ENCODE results near the gene ESYT3. TPM values are rescaled to one million over a fixed set of nuclear protein-coding genes. Genes with fewer than 3 reads are reported as not detected.
"Not testable (repeated sequence)": the region's sequence is repeated elsewhere in the genome, so short reads cannot be mapped to it uniquely, and the experiment has no call there.

The ESYT3 gene
- total RNA-seq, 2 experiments from 2014 or later, result 0.22 TPM; not detected in 1

GRCh38 chr3:138509586-138509985 is 75.2 kb downstream of the ESYT3 start:
- no peak overlapping the region for H3K4me3 ChIP-seq (ENCODE audit: low read length)
- Mint-ChIP-seq H3K4me3 (no peak overlapping the region), H3K27me3 (no peaks in the 10 kb centered on the region), H3K27ac (no peak overlapping the region), H3K9me3 (no peaks in the 10 kb centered on the region), H3K4me1 (ENCODE audit: low read depth) (no peaks in the 10 kb centered on the region), H3K36me3 (ENCODE audit: low read depth) (peaks cover 34% of the 10 kb centered on the region)
- no peak overlapping the region for H3K27ac ChIP-seq (ENCODE audit: low read depth in 1 of 2, low read length in 2 of 2)
- POLR2A ChIA-PET, result no interaction called here
- no peaks in the 10 kb centered on the region for H3K9me3 ChIP-seq (ENCODE audit: control insufficient read depth in 1 of 2, insufficient read depth in 1 of 2, low read length in 2 of 2)
- peaks cover 4% of the 10 kb centered on the region for H3K36me3 ChIP-seq (ENCODE audit: insufficient read depth, low read length)
- H3K4me1 ChIP-seq (ENCODE audit: insufficient read depth, low read length), result no peaks in the 10 kb centered on the region
- CTCF ChIA-PET, result no interaction called here
- no peak for TF ChIP-seq CTCF (IDR thresholded peaks at IDR 0.05)
- no peaks in the 10 kb centered on the region for H3K27me3 ChIP-seq (ENCODE audit: control insufficient read depth in 1 of 2, insufficient read depth in 2 of 2, low read length in 2 of 2)
- intact Hi-C loops (cut with DNase I, micrococcal nuclease), result no loop called here
- DNase-seq, result no peak
- no peak for ATAC-seq (ENCODE audit: poor library complexity)

- Histone ChIP-seq H3K27ac (ENCODE audit: low read depth in 1 of 2, low read length in 2 of 2) (no peak overlapping the region), H3K27me3 (ENCODE audit: control insufficient read depth in 1 of 2, insufficient read depth in 2 of 2, low read length in 2 of 2) (no peaks in the 10 kb centered on the region), H3K4me1 (ENCODE audit: insufficient read depth, low read length) (no peaks in the 10 kb centered on the region), H3K4me3 (ENCODE audit: low read length) (no peak overlapping the region), H3K9me3 (ENCODE audit: control insufficient read depth in 1 of 2, insufficient read depth in 1 of 2, low read length in 2 of 2) (no peaks in the 10 kb centered on the region), H3K36me3 (ENCODE audit: insufficient read depth, low read length) (peaks cover 4% of the 10 kb centered on the region)
- ChIA-PET POLR2A (no interaction called here), CTCF (no interaction called here)
- DNase-seq (no peak), ATAC-seq (ENCODE audit: poor library complexity) (no peak)
- Mint-ChIP-seq H3K27me3 (no peaks in the 10 kb centered on the region), H3K27ac (no peak overlapping the region), H3K4me1 (ENCODE audit: low read depth) (no peaks in the 10 kb centered on the region), H3K9me3 (no peaks in the 10 kb centered on the region), H3K4me3 (no peak overlapping the region), H3K36me3 (ENCODE audit: low read depth) (peaks cover 39% of the 10 kb centered on the region)
- intact Hi-C loops (cut with DNase I, micrococcal nuclease), result no loop called here
- TF ChIP-seq CTCF (IDR thresholded peaks at IDR 0.05), result no peak
These were observed 77.5 kb downstream of the ESYT3 start for GRCh38 chr3:138511945-138512344.

GRCh38 chr3:138513090-138513843 is 78.9 kb downstream of the ESYT3 start:
- H3K36me3 Mint-ChIP-seq (ENCODE audit: low read depth), result peaks cover 41% of the 10 kb centered on the region
- intact Hi-C loops (cut with DNase I, micrococcal nuclease), result no loop called here
- no peak for ATAC-seq (ENCODE audit: poor library complexity)
- DNase-seq, result no peak
- peaks cover 0 to 12% of the 10 kb centered on the region in 2 experiments for H3K9me3 ChIP-seq (ENCODE audit: control insufficient read depth in 1 of 2, insufficient read depth in 1 of 2, low read length in 2 of 2)
- CTCF ChIA-PET, result no interaction called here
- no peak overlapping the region for H3K4me3 ChIP-seq (ENCODE audit: low read length)
- no peaks in the 10 kb centered on the region for H3K27me3 ChIP-seq (ENCODE audit: control insufficient read depth in 1 of 2, insufficient read depth in 2 of 2, low read length in 2 of 2)
- no peaks in the 10 kb centered on the region for H3K9me3 Mint-ChIP-seq
- H3K4me3 Mint-ChIP-seq, result no peak overlapping the region
- H3K4me1 ChIP-seq (ENCODE audit: insufficient read depth, low read length), result no peaks in the 10 kb centered on the region
- no peak overlapping the region for H3K27ac Mint-ChIP-seq
- H3K27ac ChIP-seq (ENCODE audit: low read depth in 1 of 2, low read length in 2 of 2), result no peak overlapping the region
- TF ChIP-seq CTCF (IDR thresholded peaks at IDR 0.05), result no peak
- POLR2A ChIA-PET, result no interaction called here
- H3K4me1 Mint-ChIP-seq (ENCODE audit: low read depth), result no peaks in the 10 kb centered on the region
- no peaks in the 10 kb centered on the region for H3K27me3 Mint-ChIP-seq
- H3K36me3 ChIP-seq (ENCODE audit: insufficient read depth, low read length), result peaks cover 2% of the 10 kb centered on the region

- H3K36me3 Mint-ChIP-seq (ENCODE audit: low read depth), result peaks cover 79% of the 10 kb centered on the region
- POLR2A ChIA-PET; H3K9me3 Mint-ChIP-seq; H3K27ac ChIP-seq (ENCODE audit: low read depth in 1 of 2, low read length in 2 of 2); H3K27ac Mint-ChIP-seq; H3K27me3 Mint-ChIP-seq; CTCF ChIA-PET; H3K27me3 ChIP-seq (ENCODE audit: control insufficient read depth in 1 of 2, insufficient read depth in 2 of 2, low read length in 2 of 2); H3K4me1 Mint-ChIP-seq (ENCODE audit: low read depth); H3K4me3 ChIP-seq (ENCODE audit: low read length); H3K4me1 ChIP-seq (ENCODE audit: insufficient read depth, low read length); H3K4me3 Mint-ChIP-seq; intact Hi-C loops (cut with DNase I, micrococcal nuclease); DNase-seq; ATAC-seq (ENCODE audit: poor library complexity); H3K36me3 ChIP-seq (ENCODE audit: insufficient read depth, low read length): not testable (repeated sequence)
- H3K9me3 ChIP-seq (ENCODE audit: control insufficient read depth in 1 of 2, insufficient read depth in 1 of 2, low read length in 2 of 2), result peaks cover 0 to 23% of the 10 kb centered on the region in 2 experiments
These were observed 87.0 kb downstream of the ESYT3 start for GRCh38 chr3:138521445-138521844.

All from CD4-positive, alpha-beta T cell (primary cell).